ENCODE data around the gene SELENOF.

- TF ChIP-seq CTCF (IDR thresholded peaks at IDR 0.05) (no peak), POLR2A (IDR thresholded peaks at IDR 0.05) (no peak)
Observed at GRCh38 chr1:86862920-86863319, 51.0 kb downstream of the SELENOF start.

Data from Peyer's patch (tissue), 4 donors.